GM12874 (cell line): Measurements from ENCODE around the gene FMC1.

Source experiments
- CTCF ChIP-seq: IDR thresholded peaks from 2 replicates; pipeline ENCODE4 v1.5.1; 2011; ENCODE audit warnings: low read depth, mild to moderate bottlenecking, control low read depth, low read length, moderate library complexity; ENCODE audit not compliant: insufficient read depth

Gene FMC1

GRCh38 chr7:139393621-139394211, 52.6 kb downstream of the FMC1 start:
- TF ChIP-seq CTCF: no peak

- TF ChIP-seq CTCF: no peak
These were observed 53.4 kb downstream of the FMC1 start for GRCh38 chr7:139394540-139394939.
